Body of pancreas (tissue), 4 donors: ENCODE results near the gene UNC119B.

Source experiments
- POLR2A ChIP-seq, 3 donors: fragments of 450-650 bp; IDR thresholded peaks; one replicate each; pipeline ENCODE4 v1.6.1; 2016; ENCODE audit warnings: antibody characterized with exemption in 3 of 3, mild to moderate bottlenecking in 2 of 3
- TF ChIP-seq, protein P1 (sequence below), 7 experiments: fragments of 450-650 bp in 4 of 7; fragments of 200-600 bp in 3 of 7; sonication (generic) in 3 of 7; IDR thresholded peaks; one replicate each; pipeline ENCODE4 v1.5.1; 2016 to 2019; ENCODE audit warnings: antibody characterized with exemption in 7 of 7

DNA sequence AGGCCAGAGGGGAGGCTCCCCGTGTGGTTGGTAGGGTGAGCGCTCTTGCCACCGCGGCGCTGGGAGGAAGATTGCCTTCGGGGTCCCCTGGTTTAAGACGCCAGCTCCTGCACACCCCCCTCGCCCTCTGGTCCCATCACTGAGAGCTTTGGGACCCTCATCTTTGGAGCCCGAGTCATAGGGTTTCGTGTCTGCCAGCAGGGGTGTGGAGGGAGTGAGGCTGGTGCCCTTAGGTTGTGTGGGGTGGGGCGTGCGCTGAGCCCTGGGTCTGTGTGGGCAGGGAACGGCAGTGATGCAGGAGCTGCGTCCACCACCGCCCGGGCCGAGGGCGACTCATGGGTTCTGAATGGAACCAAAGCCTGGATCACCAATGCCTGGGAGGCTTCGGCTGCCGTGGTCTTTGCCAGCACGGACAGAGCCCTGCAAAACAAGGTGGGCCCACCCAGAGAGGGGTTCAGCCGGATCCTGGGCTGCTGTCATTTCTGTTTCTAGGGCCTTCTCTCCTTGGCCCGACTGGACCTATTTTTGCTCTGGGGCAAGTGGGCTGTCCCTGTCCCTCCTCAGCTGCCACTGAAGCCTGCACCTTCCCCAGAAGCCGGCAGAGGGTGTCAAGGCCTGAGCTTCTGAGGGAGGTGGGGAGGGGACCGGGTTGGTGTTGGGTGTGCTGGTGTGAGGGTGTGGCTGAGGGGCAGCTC is 27.4 kb downstream of the UNC119B start:
- no peak for TF ChIP-seq POLR2A (IDR thresholded peaks at IDR 0.05)
- TF ChIP-seq, protein P1, sequence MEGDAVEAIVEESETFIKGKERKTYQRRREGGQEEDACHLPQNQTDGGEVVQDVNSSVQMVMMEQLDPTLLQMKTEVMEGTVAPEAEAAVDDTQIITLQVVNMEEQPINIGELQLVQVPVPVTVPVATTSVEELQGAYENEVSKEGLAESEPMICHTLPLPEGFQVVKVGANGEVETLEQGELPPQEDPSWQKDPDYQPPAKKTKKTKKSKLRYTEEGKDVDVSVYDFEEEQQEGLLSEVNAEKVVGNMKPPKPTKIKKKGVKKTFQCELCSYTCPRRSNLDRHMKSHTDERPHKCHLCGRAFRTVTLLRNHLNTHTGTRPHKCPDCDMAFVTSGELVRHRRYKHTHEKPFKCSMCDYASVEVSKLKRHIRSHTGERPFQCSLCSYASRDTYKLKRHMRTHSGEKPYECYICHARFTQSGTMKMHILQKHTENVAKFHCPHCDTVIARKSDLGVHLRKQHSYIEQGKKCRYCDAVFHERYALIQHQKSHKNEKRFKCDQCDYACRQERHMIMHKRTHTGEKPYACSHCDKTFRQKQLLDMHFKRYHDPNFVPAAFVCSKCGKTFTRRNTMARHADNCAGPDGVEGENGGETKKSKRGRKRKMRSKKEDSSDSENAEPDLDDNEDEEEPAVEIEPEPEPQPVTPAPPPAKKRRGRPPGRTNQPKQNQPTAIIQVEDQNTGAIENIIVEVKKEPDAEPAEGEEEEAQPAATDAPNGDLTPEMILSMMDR (IDR thresholded peaks at IDR 0.05): no peak
